NT2/D1 (cell line): ENCODE measurements around the gene PLEKHH1.
A peak's percentile ranks its signal among the peaks of the same experiment; 100 is the strongest.
"Not testable (repeated sequence)": the region's sequence is repeated elsewhere in the genome, so short reads cannot be mapped to it uniquely, and the experiment has no call there.

ENCODE experiments used
- DNase-seq: peaks from one replicate; pipeline ENCODE4 v3.0.0-alpha.2; 2011; ENCODE audit warnings: low read depth, low spot score
- H3K27me3 ChIP-seq: 2 replicates; pipeline ENCODE4 v1.6.0; 2011; ENCODE audit warnings: mild to moderate bottlenecking; ENCODE audit not compliant: insufficient read length, insufficient read depth
- H3K36me3 ChIP-seq: 2 replicates; pipeline ENCODE4 v1.6.1; 2011; ENCODE audit warnings: mild to moderate bottlenecking, low read length, mixed read lengths; ENCODE audit not compliant: insufficient read depth, insufficient read length
- H3K4me1 ChIP-seq: 2 replicates; pipeline ENCODE4 v1.5.1; 2011; ENCODE audit not compliant: insufficient read depth, insufficient read length
- H3K4me3 ChIP-seq: 2 replicates; pipeline ENCODE4 v1.5.1; 2011; ENCODE audit warnings: low read depth; ENCODE audit not compliant: insufficient read length
- H3K9ac ChIP-seq: 2 replicates; pipeline ENCODE4 v1.6.0; 2011; ENCODE audit warnings: low read depth; ENCODE audit not compliant: insufficient read length
- H3K9me3 ChIP-seq: 2 replicates; pipeline ENCODE4 v1.5.1; 2011; ENCODE audit warnings: mild to moderate bottlenecking, low read length; ENCODE audit not compliant: insufficient read depth
- SUZ12 ChIP-seq: IDR thresholded peaks from 2 replicates; pipeline ENCODE4 v1.6.1; 2011; ENCODE audit not compliant: insufficient read length, insufficient read depth; ENCODE audit errors: extremely low read depth
- YY1 ChIP-seq: IDR thresholded peaks from 2 replicates; pipeline ENCODE4 v1.6.1; 2011; ENCODE audit not compliant: insufficient read length, insufficient read depth
- ZNF274 ChIP-seq: IDR thresholded peaks from 2 replicates; pipeline ENCODE4 v1.6.1; 2011; ENCODE audit warnings: mild to moderate bottlenecking, low read depth, low read length

Gene PLEKHH1

GRCh38 chr14:67589204-67589770 is 56.2 kb downstream of the PLEKHH1 start:
- Histone ChIP-seq H3K4me3 (no peak overlapping the region), H3K9me3 (no peaks in the 10 kb centered on the region), H3K36me3 (peaks cover 35% of the 10 kb centered on the region), H3K4me1 (no peaks in the 10 kb centered on the region), H3K27me3 (no peaks in the 10 kb centered on the region), H3K9ac (no peak overlapping the region)
- TF ChIP-seq SUZ12 (no peak), YY1 (no peak), ZNF274 (no peak)
- DNase-seq: no peak

DNA sequence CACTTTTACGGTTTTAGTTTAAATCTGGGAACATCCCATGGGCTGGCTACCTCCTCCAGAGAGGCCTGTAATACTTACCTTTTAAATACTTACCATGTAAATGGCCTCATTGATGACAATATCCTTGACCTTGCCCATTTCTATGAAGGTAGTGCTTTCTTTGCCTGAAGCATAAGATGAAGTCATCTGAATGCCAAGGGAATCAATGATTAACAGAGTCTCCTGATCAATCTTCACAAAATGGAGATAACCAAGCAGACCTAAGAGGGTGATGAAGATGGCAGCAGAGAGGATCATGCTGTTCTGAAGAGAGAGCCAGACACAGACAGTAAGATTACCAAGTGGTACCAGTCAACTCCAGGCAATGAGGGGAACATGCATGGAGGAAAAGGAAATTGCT is 60.6 kb downstream of the PLEKHH1 start:
- not testable (repeated sequence) for DNase-seq, H3K4me3 ChIP-seq, H3K9ac ChIP-seq, H3K36me3 ChIP-seq, H3K4me1 ChIP-seq, H3K9me3 ChIP-seq, H3K27me3 ChIP-seq

- Histone ChIP-seq H3K4me3 (no peak overlapping the region), H3K9ac (no peak overlapping the region), H3K4me1 (no peaks in the 10 kb centered on the region), H3K27me3 (peaks cover 5% of the 10 kb centered on the region), H3K36me3 (peaks cover 3% of the 10 kb centered on the region), H3K9me3 (no peaks in the 10 kb centered on the region)
- no peak for DNase-seq
- TF ChIP-seq YY1: no peak
- no peak for TF ChIP-seq ZNF274
- TF ChIP-seq SUZ12: no peak
These were observed 62.3 kb downstream of the PLEKHH1 start for GRCh38 chr14:67595392-67595791.

GRCh38 chr14:67599698-67600561 is 66.8 kb downstream of the PLEKHH1 start, which contains the start of gene PIGH:
Gene PIGH, minus strand, starts transcription at chr14:67600268. Its CDS starts 65 bp downstream, at chr14:67600203.
- H3K9ac ChIP-seq: peak within 1 kb of the TSS; percentile 70
- peak within 1 kb of the TSS; percentile 50 for H3K4me3 ChIP-seq
- peaks cover 5% of the 10 kb centered on the region for H3K27me3 ChIP-seq
- TF ChIP-seq YY1 (no peak), ZNF274 (no peak), SUZ12 (no peak)
- no peaks in the 10 kb centered on the region for H3K36me3 ChIP-seq
- H3K9me3 ChIP-seq: no peaks in the 10 kb centered on the region
- DNase-seq: peak; percentile 85
- H3K4me1 ChIP-seq: no peaks in the 10 kb centered on the region

DNA sequence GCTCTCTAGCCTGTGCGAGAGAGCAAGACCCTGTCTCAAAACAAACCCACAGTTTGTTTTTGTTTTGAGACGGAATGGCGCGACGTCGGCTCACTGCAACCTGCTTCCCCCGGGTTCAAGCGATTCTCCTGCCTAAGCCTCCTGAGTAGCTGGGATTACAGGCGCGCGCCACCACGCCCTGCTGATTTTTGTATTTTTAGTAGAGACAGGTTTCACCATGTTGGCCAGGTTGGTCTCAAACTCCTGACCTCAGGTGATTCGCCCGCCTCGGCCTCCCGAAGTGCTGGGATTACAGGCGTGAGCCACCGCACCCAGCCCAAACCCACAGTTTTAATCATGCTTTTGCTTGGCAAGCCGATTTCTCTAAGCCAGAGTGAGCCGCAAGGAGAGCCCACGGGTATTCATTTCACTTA is 67.5 kb downstream of the PLEKHH1 start:
- not testable (repeated sequence) for H3K9me3 ChIP-seq, H3K36me3 ChIP-seq, H3K27me3 ChIP-seq, DNase-seq, H3K4me1 ChIP-seq
- Histone ChIP-seq H3K9ac (peak overlapping the region; percentile 42), H3K4me3 (peak overlapping the region; percentile 50)

GRCh38 chr14:67602076-67602475 is 69.0 kb downstream of the PLEKHH1 start:
- H3K36me3 ChIP-seq: no peaks in the 10 kb centered on the region
- TF ChIP-seq SUZ12: no peak
- no peak for TF ChIP-seq YY1
- TF ChIP-seq ZNF274: no peak
- H3K4me1 ChIP-seq: no peaks in the 10 kb centered on the region
- H3K4me3 ChIP-seq: no peak overlapping the region
- no peak overlapping the region for H3K9ac ChIP-seq
- H3K9me3 ChIP-seq: no peaks in the 10 kb centered on the region
- H3K27me3 ChIP-seq: peaks cover 10% of the 10 kb centered on the region
- DNase-seq: no peak

DNA sequence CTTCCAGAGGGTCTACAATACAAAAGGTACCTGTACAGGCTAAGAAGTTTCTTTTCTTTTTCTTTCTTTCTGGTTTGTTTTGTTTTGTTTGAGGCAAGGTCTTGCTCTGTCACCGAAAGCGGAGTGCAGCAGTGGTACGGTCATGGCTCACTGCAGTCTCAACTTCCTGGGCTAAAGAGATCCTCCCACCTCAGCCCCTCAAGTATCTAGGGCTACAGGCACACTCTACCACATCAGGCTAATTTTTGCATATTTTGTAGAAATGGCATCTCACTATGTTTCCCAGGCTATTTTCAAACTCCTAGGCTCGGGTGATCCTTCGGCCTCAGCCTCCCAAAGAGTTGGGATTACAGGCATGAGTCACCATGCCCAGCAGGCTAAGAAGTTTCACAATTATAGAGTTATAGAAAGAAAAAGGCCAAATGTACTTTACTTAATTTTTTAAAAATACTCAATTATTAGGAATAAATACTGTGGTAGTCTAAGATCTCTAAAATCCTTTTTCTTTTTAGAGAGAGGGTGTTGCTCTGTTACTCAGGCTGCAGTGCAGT is 70.0 kb downstream of the PLEKHH1 start:
- Histone ChIP-seq H3K36me3 (no peaks in the 10 kb centered on the region), H3K9me3 (no peaks in the 10 kb centered on the region), H3K4me3 (no peak overlapping the region), H3K9ac (no peak overlapping the region), H3K4me1 (no peaks in the 10 kb centered on the region), H3K27me3 (peaks cover 10% of the 10 kb centered on the region)
- no peak for DNase-seq
- TF ChIP-seq SUZ12: no peak
- no peak for TF ChIP-seq YY1
- TF ChIP-seq ZNF274: no peak
